GM12878 (cell line): Measurements from ENCODE around the gene KAZN. TPM values are rescaled to one million over a fixed set of nuclear protein-coding genes. Genes with fewer than 3 reads are reported as not detected.

ENCODE experiments used
- ATAC-seq: fragments of 200-7000 bp; cut with Tn5 transposase; 3 replicates; pipeline ENCODE4 v1.9.1; 2020; ENCODE audit warnings: mild to moderate bottlenecking, moderate library complexity
- BruUV-seq: library from RNA; stranded (reverse); fragments of 400-500 nt; replicated peaks from 2 replicates; lab custom pipeline; 2021; lab: Mats Ljungman, UMichigan
- CTCF ChIA-PET: fragments of 300-600 bp; sonication (Branson Sonifier 250); formaldehyde crosslinking; extraction: SDS; loops from one replicate; lab custom pipeline; 2021; ENCODE audit warnings: inconsistent platforms; lab: Yijun Ruan, JAX
- POLR2A ChIA-PET: fragments of 350-600 bp; formaldehyde crosslinking; extraction: SDS; loops from one replicate; lab custom pipeline; 2021; ENCODE audit warnings: inconsistent platforms; lab: Charles Lee
- RAD21 ChIA-PET: fragments of 300-600 bp; sonication (Branson Sonifier 250); formaldehyde crosslinking; loops from one replicate; lab custom pipeline; 2023; ENCODE audit warnings: antibody characterized with exemption; ENCODE audit not compliant: unreplicated experiment; lab: Charles Lee
- SMC1A ChIA-PET: fragments of 300-600 bp; sonication (Branson Sonifier 250); formaldehyde crosslinking; loops from one replicate; lab custom pipeline; 2023; ENCODE audit not compliant: unreplicated experiment, uncharacterized antibody; lab: Charles Lee
- DNase-seq: peaks from one replicate; pipeline ENCODE4 v3.0.0-alpha.2; 2011; ENCODE audit warnings: low read depth, low spot score
- FAIRE-seq: peaks from 3 replicates; lab custom pipeline; 2011; peaks lifted over from hg19 to GRCh38; lab: Jason Lieb, UNC
- H2AFZ ChIP-seq: 2 replicates; pipeline ENCODE4 v1.6.0; 2011; ENCODE audit warnings: low read depth, low read length, control low read depth; ENCODE audit not compliant: control insufficient read depth
- H3K27ac ChIP-seq: 2 replicates; pipeline ENCODE4 v1.5.1; 2011; ENCODE audit warnings: control low read depth; ENCODE audit not compliant: control insufficient read depth, insufficient read depth
- H3K27me3 ChIP-seq, 2 experiments: replicated peaks in 1 of 2; 2 replicates each; pipeline versions ENCODE4 v1.6.0 to v1.6.1; 2011; ENCODE audit warnings: low read length in 1 of 2; ENCODE audit not compliant: control insufficient read depth in 2 of 2, insufficient read depth in 2 of 2
- H3K36me3 ChIP-seq, 2 experiments: 2 replicates each; pipeline ENCODE4 v1.5.1; 2011; ENCODE audit warnings: low read length in 1 of 2; ENCODE audit not compliant: control insufficient read depth in 2 of 2, insufficient read depth in 2 of 2
- H3K4me1 ChIP-seq: 2 replicates; pipeline ENCODE4 v1.6.1; 2011; ENCODE audit warnings: mild to moderate bottlenecking, low read length, moderate library complexity, mixed read lengths; ENCODE audit not compliant: control insufficient read depth, insufficient read depth
- H3K4me2 ChIP-seq: 2 replicates; pipeline ENCODE4 v1.6.0; 2011; ENCODE audit warnings: control low read depth; ENCODE audit not compliant: control insufficient read depth, insufficient read depth
- H3K4me3 ChIP-seq: fragments of 200-600 bp; sonication (generic); 2 replicates; pipeline ENCODE4 v1.5.1; 2016
- H3K79me2 ChIP-seq: 2 replicates; pipeline ENCODE4 v1.6.0; 2011; ENCODE audit warnings: low read length; ENCODE audit not compliant: control insufficient read depth, insufficient read depth
- H3K9ac ChIP-seq: 2 replicates; pipeline ENCODE4 v1.8.0; 2011; ENCODE audit warnings: low read length, control low read depth, mixed read lengths; ENCODE audit not compliant: control insufficient read depth, insufficient read depth
- H3K9me3 ChIP-seq: replicated peaks from 3 replicates; pipeline ENCODE4 v1.5.1; 2011; ENCODE audit warnings: mild to moderate bottlenecking, low read length; ENCODE audit not compliant: control insufficient read depth, insufficient read depth
- H4K20me1 ChIP-seq: 2 replicates; pipeline ENCODE4 v1.6.0; 2011; ENCODE audit not compliant: control insufficient read depth, insufficient read depth
- BRCA1 ChIP-seq: IDR thresholded peaks from 2 replicates; pipeline ENCODE4 v1.6.1; 2011; ENCODE audit warnings: low read depth, low read length, improper control_type of control experiment
- ELK1 ChIP-seq: IDR thresholded peaks from 2 replicates; pipeline ENCODE4 v1.6.1; 2012; ENCODE audit warnings: low read depth, low read length, improper control_type of control experiment
- KLF5 ChIP-seq: fragments of 450-650 bp; IDR thresholded peaks from 2 replicates; pipeline ENCODE4 v1.6.1; 2014; ENCODE audit warnings: mild to moderate bottlenecking; ENCODE audit not compliant: partially characterized antibody
- MXI1 ChIP-seq: fragments of 150-350 bp; IDR thresholded peaks from 2 replicates; pipeline ENCODE4 v1.6.1; 2011; ENCODE audit warnings: low read depth, mild to moderate bottlenecking, inconsistent platforms, low read length, improper control_type of control experiment
- WGBS: methylation state at CpG from one replicate; pipeline ENCODE4 v1.1.6; 2016; ENCODE audit warnings: low lambda C conversion rate; ENCODE audit not compliant: insufficient replicate concordance, insufficient coverage; ENCODE audit errors: missing lambda C conversion rate; 5-methylcytosine and 5-hydroxymethylcytosine counted together
- in situ Hi-C: fragments of 300-500 bp; cut with MboI; formaldehyde crosslinking; loops from 9 replicates; pipeline ENCODE4 v1.14.3; 2018; ENCODE audit warnings: mixed read lengths
- intact Hi-C: fragments of 100-400 bp; cut with micrococcal nuclease; formaldehyde crosslinking; loops from one replicate; pipeline ENCODE4 v1.14.2; 2022; ENCODE audit not compliant: unreplicated experiment
- polyA plus RNA-seq, 11 experiments: library from polyadenylated mRNA; depleted of rRNA in 4 of 11; unstranded in 6 of 11; stranded (reverse) in 5 of 11; fragments of >200 nt; fragmentation: Nextera tagmentation in 4 of 11; fragmentation: Illumina TruSeq in 1 of 11; extraction: Ambion mirVana in 4 of 11; extraction: Trizol in 1 of 11; gene quantifications; 1 replicate in 1 of 11; 2 replicates in 10 of 11; pipeline versions ENCODE4 v1.2.1 to v1.2.3, GENCODE V29; 2011 to 2016; ENCODE audit warnings: inconsistent platforms in 2 of 11, missing spikeins in 2 of 11, low read depth in 1 of 11
- total RNA-seq, 4 experiments: library from RNA; depleted of rRNA in 3 of 4; stranded (reverse); fragments of >200 nt in 3 of 4; fragmentation: Illumina TruSeq in 1 of 4; extraction: Trizol in 1 of 4; gene quantifications; 2 replicates each; pipeline versions ENCODE4 v1.2.1 to v1.2.3, GENCODE V29; 2013 to 2021
- TF ChIP-seq, protein P1 (sequence below): fragments of 450-650 bp; formaldehyde crosslinking; IDR thresholded peaks from 2 replicates; pipeline ENCODE4 v1.4.0; 2022; ENCODE audit warnings: mild to moderate bottlenecking, moderate library complexity
- TF ChIP-seq, protein P2 (sequence below): fragments of 450-650 bp; IDR thresholded peaks from 2 replicates; pipeline ENCODE4 v1.6.1; 2017; ENCODE audit warnings: mild to moderate bottlenecking, moderate library complexity

The KAZN gene
- total and polyA plus RNA-seq, 10 of the 15 experiments (the other 5 are each of a cell fraction or from before 2014, with no cell fraction given), result 0.72 to 4.0 (median 1.2) TPM

GRCh38 chr1:14649976-14650375 lies 51.5 kb downstream of the KAZN start:
- no peak overlapping the region for H3K4me3 ChIP-seq
- FAIRE-seq, result no peak

More at GRCh38 chr1:14649976-14650375, 51.5 kb downstream of the KAZN start:
- no peaks in the 10 kb centered on the region for H3K79me2 ChIP-seq
- no peaks in the 10 kb centered on the region for H3K27me3 ChIP-seq
- ATAC-seq (no peak), DNase-seq (no peak)
- no peaks in the 10 kb centered on the region for H4K20me1 ChIP-seq
- CTCF ChIA-PET, result no interaction called here
- 35% methylated on average over 1 of the region's 1 CpG for WGBS
- H3K4me2 ChIP-seq, result no peak overlapping the region
- SMC1A ChIA-PET, result interaction anchor here (1.0 kb wide), 1 partner anchor 50 kb away, joined by 3 read pairs; no protein-coding TSS in a partner anchor
- no peaks in the 10 kb centered on the region for H3K4me1 ChIP-seq
- no TSS peak for BruUV-seq
- in situ Hi-C loops (no loop called here), intact Hi-C loops (no loop called here)
- H3K27ac ChIP-seq, result no peak overlapping the region
- H2AFZ ChIP-seq, result no peak overlapping the region
- H3K36me3 ChIP-seq, result no peaks in the 10 kb centered on the region
- H3K9ac ChIP-seq, result no peak overlapping the region
- POLR2A ChIA-PET, result no interaction called here
- TF ChIP-seq ELK1 (no peak), MXI1 (no peak), BRCA1 (no peak), KLF5 (no peak)
- TF ChIP-seq, protein P1, sequence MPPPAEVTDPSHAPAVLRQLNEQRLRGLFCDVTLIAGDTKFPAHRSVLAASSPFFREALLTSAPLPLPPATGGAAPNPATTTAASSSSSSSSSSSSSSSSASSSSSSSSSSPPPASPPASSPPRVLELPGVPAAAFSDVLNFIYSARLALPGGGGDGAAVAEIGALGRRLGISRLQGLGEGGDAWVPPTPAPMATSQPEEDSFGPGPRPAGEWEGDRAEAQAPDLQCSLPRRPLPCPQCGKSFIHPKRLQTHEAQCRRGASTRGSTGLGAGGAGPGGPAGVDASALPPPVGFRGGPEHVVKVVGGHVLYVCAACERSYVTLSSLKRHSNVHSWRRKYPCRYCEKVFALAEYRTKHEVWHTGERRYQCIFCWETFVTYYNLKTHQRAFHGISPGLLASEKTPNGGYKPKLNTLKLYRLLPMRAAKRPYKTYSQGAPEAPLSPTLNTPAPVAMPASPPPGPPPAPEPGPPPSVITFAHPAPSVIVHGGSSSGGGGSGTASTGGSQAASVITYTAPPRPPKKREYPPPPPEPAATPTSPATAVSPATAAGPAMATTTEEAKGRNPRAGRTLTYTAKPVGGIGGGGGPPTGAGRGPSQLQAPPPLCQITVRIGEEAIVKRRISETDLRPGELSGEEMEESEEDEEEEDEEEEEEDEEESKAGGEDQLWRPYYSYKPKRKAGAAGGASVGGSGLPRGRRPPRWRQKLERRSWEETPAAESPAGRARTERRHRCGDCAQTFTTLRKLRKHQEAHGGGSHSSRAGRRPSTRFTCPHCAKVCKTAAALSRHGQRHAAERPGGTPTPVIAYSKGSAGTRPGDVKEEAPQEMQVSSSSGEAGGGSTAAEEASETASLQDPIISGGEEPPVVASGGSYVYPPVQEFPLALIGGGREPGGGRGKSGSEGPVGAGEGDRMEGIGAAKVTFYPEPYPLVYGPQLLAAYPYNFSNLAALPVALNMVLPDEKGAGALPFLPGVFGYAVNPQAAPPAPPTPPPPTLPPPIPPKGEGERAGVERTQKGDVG (CRISPR knock-in tag), result no peak
- TF ChIP-seq, protein P2, sequence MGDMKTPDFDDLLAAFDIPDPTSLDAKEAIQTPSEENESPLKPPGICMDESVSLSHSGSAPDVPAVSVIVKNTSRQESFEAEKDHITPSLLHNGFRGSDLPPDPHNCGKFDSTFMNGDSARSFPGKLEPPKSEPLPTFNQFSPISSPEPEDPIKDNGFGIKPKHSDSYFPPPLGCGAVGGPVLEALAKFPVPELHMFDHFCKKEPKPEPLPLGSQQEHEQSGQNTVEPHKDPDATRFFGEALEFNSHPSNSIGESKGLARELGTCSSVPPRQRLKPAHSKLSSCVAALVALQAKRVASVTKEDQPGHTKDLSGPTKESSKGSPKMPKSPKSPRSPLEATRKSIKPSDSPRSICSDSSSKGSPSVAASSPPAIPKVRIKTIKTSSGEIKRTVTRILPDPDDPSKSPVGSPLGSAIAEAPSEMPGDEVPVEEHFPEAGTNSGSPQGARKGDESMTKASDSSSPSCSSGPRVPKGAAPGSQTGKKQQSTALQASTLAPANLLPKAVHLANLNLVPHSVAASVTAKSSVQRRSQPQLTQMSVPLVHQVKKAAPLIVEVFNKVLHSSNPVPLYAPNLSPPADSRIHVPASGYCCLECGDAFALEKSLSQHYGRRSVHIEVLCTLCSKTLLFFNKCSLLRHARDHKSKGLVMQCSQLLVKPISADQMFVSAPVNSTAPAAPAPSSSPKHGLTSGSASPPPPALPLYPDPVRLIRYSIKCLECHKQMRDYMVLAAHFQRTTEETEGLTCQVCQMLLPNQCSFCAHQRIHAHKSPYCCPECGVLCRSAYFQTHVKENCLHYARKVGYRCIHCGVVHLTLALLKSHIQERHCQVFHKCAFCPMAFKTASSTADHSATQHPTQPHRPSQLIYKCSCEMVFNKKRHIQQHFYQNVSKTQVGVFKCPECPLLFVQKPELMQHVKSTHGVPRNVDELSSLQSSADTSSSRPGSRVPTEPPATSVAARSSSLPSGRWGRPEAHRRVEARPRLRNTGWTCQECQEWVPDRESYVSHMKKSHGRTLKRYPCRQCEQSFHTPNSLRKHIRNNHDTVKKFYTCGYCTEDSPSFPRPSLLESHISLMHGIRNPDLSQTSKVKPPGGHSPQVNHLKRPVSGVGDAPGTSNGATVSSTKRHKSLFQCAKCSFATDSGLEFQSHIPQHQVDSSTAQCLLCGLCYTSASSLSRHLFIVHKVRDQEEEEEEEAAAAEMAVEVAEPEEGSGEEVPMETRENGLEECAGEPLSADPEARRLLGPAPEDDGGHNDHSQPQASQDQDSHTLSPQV, result no peak
- RAD21 ChIA-PET, result no interaction called here
- no peaks in the 10 kb centered on the region for H3K9me3 ChIP-seq
